HG02571 (cell line): ENCODE measurements around the gene TSHB.

Experiments used
- ATAC-seq: cut with Tn5 transposase; IDR thresholded peaks from one replicate; pipeline ENCODE4 v1.9.1; 2021; ENCODE audit warnings: mild to moderate bottlenecking, moderate library complexity; ENCODE audit not compliant: unreplicated experiment

Gene TSHB

DNA sequence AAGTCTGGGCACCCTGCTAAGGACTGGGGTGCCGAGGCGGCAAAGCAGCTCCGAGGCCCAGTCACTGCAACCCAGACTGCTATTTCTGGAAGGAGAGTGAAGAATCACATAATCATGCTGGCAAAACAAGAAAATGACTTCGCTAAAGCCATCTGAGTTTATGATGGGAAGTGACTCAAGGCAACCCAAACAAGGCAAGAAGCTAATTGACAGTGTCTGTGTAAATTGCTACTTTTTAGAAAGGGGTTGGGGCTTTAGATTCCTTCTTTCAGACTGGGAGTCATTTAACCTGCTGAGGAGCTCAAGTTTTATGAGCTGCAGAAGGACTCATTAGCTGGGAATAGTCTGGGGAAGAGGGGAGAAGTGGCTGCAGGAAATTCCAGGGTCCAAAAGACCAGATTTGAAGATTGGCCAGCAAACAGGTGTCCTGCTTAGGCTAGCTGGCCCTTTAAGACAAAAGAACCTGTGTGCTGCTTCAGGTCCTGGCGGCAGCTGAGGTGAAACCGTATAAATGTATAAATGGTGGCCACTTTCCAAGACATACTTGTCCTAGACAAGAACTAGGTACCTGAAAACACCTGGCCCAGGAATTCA lies 28.1 kb downstream of the TSHB start:
- ATAC-seq: no peak

DNA sequence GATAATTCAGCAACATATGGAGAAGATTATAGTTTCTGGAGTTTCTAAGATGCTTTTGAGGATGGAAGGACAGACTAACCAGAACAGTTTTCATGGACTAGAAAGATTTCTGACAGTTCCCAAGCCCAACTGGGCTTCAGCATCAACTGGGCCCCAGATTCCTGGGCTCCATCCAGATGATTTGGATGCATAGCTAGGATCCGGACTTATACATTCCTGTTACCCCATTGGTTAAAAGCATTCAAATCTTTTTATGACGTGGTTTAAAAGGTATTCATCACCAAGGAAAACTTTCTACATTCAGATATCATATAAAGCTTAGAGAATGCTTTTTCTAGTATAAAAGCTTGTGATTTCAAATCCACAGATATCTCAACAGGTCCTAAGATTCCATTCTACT lies 29.7 kb downstream of the TSHB start:
- ATAC-seq: no peak

DNA sequence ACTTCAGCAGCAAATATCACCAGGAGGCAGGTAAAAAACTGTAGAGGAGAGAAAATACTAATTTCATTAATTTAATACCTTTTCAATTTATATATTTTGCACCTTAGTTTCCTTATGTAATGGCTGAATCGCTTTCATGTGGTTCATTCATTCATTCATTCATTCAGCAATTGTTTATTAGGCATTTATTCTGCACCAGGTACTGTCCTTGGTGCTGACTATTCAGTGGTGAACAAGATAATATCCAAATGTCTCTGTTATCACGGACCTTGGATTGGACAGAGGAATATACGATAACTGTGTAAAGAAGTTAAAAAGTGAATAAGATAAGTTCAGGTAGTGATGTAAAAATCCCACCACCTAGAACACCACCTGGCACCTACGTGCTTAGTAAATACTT lies 30.9 kb downstream of the TSHB start:
- no peak for ATAC-seq

GRCh38 chr1:115062542-115063004 lies 32.9 kb downstream of the TSHB start:
- ATAC-seq: no peak

DNA sequence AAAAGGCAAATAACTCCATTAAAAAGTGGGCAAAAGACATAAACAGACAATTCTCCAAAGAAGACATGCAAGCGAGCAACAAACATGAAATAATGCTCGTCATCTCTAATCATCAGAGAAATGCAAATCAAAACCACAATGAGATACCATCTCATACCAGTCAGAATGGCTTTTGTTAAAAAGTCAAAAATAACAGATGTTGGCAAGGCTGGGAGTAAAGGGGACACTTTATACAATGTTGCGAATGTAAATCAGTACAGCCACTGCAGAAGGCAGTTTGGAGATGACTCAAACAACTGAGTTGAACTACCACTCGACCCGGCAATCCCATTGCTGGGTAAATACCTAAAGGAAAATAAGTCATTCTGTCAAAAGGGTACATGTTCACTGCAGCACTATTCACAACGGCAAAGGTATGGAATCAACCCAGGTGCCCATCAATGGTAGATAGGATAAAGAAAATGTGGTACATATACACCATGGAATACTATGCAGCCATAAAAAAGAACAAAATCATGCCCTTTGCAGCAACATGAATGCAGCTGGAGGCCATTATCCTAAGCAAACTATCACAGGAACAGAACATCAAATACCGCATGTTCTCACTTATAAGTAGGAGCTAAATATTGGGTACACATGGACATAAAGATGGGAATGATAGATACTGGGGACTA lies 33.7 kb downstream of the TSHB start:
- ATAC-seq: no peak

- no peak for ATAC-seq
These were observed 34.8 kb downstream of the TSHB start for GRCh38 chr1:115064461-115064860.

DNA sequence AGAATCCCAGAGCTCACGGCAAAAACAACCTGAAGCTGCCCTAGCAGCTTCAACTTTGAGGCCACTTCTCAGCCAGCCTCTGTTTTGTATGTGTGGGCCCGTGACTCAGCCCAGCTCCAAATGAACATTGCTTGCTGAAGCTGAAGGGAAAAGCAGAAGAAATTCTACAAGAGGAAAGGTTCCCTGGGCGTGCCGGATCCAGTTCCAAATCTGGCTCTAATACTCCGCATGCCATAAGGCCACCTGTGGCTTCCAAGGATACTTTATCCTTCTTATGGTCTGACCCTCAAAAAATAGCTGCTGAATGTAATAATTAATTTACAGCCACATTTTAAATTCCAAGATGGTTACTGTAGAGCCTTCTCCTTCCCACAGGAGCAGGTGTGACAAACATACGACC lies 35.4 kb downstream of the TSHB start:
- no peak for ATAC-seq

DNA sequence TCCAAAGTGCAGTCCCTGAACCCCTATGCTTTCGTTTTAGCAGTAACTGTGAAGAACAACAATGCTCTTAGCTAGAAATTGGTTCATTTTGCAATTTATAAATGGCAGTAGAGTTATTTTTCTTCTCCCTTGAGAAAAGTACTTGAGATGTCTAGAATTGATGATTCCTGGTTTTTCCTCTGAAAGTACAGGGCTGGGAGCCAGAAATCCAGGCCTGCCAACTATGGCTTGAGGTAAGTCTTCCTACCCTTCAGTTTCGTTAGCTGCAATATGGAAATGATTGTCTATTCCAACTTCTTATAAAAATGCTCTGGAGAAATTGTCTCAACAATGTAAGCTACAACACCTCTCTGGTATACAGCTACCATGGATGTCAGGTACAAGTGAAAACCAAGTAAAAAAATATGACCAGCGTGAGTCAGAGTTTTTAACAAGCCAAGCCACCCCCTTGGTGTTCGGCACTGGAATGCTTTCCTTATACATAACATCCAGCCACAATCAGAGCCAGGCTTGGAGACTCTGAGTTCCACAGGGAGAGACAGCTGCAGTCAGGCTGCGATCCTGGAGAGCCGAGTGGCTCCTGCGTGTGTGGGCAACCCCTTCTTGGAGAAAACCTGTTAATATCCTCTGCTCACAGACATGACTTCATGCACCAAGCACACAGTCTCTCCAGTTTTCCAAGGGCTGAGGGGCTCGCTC lies 37.7 kb downstream of the TSHB start:
- no peak for ATAC-seq

DNA sequence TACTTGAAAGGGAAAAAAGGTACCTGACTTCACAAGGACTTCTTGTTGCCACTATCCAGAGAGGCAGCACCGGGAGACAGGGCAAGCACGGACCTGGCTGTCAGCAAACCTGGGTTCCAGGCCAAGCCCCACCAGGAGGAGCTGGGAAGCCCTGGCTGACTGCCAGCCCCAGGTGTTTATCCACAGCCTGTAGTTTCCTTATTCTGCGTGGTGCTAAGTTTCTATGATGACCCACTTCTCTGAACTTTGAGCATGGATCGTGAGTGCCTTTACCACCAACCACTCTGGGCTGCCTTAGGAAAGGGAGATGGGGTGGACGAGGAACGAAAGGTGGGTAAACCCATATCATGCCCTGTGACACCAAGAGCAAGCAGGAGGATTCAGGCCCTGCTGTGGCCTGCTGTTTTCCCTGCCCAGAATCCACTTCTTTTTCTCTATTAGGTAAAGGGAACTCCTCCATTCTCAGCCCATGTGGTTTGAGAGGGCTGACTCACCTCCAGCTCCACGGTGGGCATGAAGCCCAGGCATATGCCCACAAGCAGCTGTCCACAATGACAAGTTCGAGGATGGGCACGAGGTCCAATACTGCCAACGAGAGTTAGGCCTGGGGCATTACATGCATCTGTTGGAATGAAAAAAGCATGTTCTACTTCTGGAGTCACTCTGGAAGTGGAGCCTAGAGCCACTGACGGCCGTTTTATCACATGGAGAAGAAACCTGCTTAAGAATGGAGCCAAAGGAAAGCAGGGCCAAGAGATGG lies 39.4 kb downstream of the TSHB start:
- no peak for ATAC-seq

DNA sequence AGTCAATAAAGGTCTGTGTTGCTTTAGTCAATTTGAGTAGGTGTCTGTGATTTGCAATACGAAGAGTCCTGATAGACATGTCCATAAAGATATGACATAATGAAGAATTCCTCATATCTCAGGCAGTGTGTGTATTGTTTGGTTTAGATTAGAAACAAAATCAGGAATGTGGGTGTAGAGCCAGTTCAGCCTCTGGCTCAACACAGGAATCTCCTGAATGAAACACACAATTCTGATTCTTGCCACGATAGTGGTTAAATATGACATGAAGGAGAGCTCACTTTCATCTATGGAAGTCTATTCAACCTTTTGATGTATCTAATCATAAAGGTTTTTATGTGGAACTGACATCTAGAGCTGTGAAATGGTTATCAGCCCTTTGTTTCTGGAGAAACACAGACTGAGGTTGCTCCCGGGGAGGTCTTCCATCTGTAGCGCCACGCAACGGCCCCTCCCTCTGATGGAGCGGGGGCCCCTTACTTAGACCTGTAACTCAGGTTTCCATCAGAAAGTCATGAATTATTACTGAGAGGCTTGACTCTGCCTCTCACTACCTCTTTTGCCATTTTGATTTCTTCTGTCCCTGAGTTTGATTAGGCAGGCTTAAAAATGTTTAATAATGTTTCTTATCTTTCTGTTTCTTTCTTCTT lies 40.2 kb downstream of the TSHB start:
- no peak for ATAC-seq

DNA sequence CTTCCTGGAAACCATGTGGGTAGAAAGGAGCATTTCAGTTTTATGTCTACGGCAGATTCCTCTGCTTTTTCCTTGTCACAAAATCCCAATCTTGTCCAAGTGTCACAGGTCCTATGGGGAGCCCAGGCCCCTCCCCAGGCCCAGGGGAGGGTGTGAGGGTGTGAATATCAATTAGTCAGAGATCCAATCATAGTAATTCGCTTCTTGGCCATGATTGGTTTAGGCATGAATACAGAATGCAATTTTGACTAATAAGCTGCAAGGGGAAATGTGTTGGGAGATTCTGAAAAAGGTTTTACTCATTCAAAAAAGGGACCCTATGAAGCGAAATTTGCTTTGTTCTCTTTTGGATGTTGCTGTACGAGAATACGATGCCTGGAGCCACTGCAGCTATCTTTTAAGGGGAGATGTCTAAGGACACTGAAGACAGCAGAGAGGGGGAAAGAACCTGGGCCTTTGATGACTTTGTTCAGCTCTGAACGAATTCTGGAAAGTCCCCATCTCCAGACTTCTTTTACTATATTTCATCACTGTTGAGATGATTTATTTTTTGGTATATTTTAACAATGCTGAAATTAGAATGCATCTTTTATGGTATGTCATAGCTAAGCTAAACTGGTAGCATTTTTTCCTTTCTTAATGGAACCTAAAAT lies 41.5 kb downstream of the TSHB start:
- ATAC-seq: no peak

- ATAC-seq: no peak
These were observed 43.9 kb downstream of the TSHB start for GRCh38 chr1:115073298-115074087.

DNA sequence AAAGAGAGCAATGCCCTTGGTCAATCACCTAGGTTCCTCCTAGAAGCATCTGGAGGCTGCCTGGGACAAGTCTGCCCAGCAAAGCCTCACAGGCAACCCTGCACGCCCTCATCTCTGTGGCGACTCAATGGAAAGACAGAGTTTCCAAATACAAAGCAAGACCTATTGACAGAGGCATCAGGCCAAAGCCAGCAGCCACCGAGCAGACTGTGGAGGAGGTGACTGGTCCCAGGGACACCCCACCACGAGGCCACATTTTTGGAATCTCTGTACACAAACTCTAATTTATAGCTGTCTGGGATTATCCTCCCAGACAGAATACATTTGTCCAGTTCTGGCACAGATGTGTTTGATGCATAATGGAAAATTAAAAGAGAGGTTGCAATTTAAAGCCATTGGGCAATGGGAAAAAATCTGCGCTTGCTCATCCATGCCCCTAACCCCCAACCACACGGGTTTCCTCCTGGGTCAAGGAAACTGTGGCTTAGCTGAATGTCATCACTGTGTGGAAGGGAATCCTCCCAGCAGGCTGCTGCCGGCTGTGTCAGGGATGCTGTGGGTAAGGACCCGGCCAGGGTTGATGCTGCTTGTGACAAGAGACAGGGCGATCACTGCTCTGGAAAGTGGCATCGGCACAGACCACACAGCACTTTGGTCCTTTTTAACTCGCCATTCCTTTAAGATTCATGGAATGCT lies 45.4 kb downstream of the TSHB start:
- no peak for ATAC-seq

GRCh38 chr1:115076384-115076915 lies 46.8 kb downstream of the TSHB start:
- no peak for ATAC-seq

- ATAC-seq: no peak
These were observed 47.8 kb downstream of the TSHB start for GRCh38 chr1:115077286-115077983.

- ATAC-seq: no peak
These were observed 48.3 kb downstream of the TSHB start for GRCh38 chr1:115077984-115078330.

DNA sequence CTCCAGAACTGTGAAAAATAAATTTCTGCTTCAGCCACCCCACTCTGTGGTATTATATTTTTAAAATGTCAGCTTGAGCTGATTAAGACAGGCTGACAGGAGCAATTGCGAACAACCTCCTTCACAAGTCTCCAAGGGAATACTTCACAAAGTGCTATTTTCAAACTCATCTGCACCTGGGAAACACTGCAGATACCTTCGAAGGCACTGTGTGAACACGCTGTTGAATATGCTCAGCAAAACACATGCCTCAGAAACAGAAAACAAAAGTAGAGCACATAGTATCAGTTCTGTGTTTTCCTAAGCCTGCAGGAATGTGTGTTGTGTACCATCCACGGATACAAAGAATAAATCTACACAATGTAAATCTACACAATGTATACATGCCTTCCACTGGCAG lies 49.1 kb downstream of the TSHB start:
- no peak for ATAC-seq

- no peak for ATAC-seq
These were observed 53.3 kb downstream of the TSHB start for GRCh38 chr1:115082949-115083348.
